ENCODE results near the gene RIC8B.

DNA sequence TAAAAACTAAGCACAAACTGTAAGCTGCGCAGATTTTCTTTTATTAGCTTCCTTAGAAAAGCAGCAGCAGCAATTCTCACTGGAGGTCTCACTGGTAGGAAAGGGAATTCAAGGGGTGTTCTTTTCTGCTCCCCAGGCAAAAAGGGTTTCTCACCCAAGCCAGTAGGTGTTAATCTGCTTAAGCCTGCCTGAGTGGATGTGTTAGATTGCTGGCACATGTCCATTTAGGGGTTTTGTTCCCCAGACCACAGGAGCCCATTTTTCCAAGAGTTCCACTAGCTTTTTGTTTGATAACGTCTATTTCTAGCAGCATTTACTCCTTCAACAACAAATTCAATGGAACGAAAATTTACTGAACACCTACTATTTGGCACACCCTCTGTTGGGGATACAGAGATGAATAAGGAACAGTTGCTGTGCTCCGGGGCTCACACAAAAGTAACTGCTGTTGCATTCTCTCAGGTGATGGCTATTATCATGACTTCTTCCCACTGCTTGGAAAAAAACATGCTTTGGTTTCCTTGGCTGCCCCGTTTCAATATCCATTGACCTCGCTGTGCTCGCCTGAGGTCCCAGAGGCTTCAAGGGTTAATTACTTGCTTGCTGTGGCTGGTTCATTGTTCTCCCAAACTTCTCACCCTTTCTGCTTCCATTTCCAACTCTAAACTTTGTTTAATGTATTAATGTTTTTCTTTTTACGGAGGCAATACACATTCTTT is 31.1 kb upstream of the RIC8B start:
- no peak for TF ChIP-seq CTBP1 (IDR thresholded peaks at IDR 0.05; ENCODE audit: borderline replicate concordance)
- no peak for TF ChIP-seq FOXM1 (IDR thresholded peaks at IDR 0.05; ENCODE audit: borderline replicate concordance)
- TF ChIP-seq BHLHE40 (IDR thresholded peaks at IDR 0.05; ENCODE audit: borderline replicate concordance), result no peak
- no peak for TF ChIP-seq HDGF (IDR thresholded peaks at IDR 0.05; ENCODE audit: borderline replicate concordance)
- TF ChIP-seq FOXA1 (IDR thresholded peaks at IDR 0.05), result no peak
- no peak for TF ChIP-seq ELF4 (IDR thresholded peaks at IDR 0.05)
- TF ChIP-seq SP1 (IDR thresholded peaks at IDR 0.05), result no peak
- TF ChIP-seq FOXK2 (IDR thresholded peaks at IDR 0.05), result no peak
- no peak for TF ChIP-seq NFRKB (IDR thresholded peaks at IDR 0.05)
- TF ChIP-seq ARNT (IDR thresholded peaks at IDR 0.05), result no peak
- TF ChIP-seq TARDBP (IDR thresholded peaks at IDR 0.05), result no peak
- TF ChIP-seq, protein P1, sequence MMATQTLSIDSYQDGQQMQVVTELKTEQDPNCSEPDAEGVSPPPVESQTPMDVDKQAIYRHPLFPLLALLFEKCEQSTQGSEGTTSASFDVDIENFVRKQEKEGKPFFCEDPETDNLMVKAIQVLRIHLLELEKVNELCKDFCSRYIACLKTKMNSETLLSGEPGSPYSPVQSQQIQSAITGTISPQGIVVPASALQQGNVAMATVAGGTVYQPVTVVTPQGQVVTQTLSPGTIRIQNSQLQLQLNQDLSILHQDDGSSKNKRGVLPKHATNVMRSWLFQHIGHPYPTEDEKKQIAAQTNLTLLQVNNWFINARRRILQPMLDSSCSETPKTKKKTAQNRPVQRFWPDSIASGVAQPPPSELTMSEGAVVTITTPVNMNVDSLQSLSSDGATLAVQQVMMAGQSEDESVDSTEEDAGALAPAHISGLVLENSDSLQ (IDR thresholded peaks at IDR 0.05), result no peak
- TF ChIP-seq ZNF384 (IDR thresholded peaks at IDR 0.05), result no peak

Measured in HEK293T (cell line).